Progenitor cell of endocrine pancreas (in vitro differentiated cells): ENCODE data around the gene AOAH. TPM values are rescaled to one million over a fixed set of nuclear protein-coding genes. Genes with fewer than 3 reads are reported as not detected.

Experiments
- DNase-seq: peaks from one replicate; pipeline ENCODE4 v3.0.0; 2021; ENCODE audit warnings: low spot score; ENCODE audit not compliant: unreplicated experiment
- H3K27ac Mint-ChIP-seq: 2 replicates; pipeline ENCODE4 v1.8.0; 2021; ENCODE audit warnings: mild to moderate bottlenecking, moderate library complexity, mixed read lengths
- H3K27me3 Mint-ChIP-seq: 2 replicates; pipeline ENCODE4 v1.8.0; 2021; ENCODE audit warnings: mixed read lengths
- H3K36me3 Mint-ChIP-seq: 2 replicates; pipeline ENCODE4 v1.8.0; 2022; ENCODE audit warnings: mixed read lengths; ENCODE audit not compliant: insufficient read depth
- H3K4me1 Mint-ChIP-seq: 2 replicates; pipeline ENCODE4 v1.8.0; 2021; ENCODE audit warnings: low read depth, mixed read lengths
- H3K4me3 Mint-ChIP-seq: 2 replicates; pipeline ENCODE4 v1.8.0; 2021; ENCODE audit warnings: low read depth, mild to moderate bottlenecking, moderate library complexity, mixed read lengths
- H3K9me3 Mint-ChIP-seq: 2 replicates; pipeline ENCODE4 v1.8.0; 2021; ENCODE audit warnings: low read depth, mixed read lengths
- CTCF ChIP-seq: fragments of 200-600 bp; sonication (generic); IDR thresholded peaks from one replicate; pipeline ENCODE4 v1.5.0; 2021; ENCODE audit warnings: antibody characterized with exemption, mild to moderate bottlenecking; ENCODE audit not compliant: unreplicated experiment
- total RNA-seq: library from RNA; stranded (reverse); gene quantifications from 2 replicates; pipeline ENCODE4 v1.2.1, GENCODE V29; 2021

AOAH gene
- total RNA-seq, 1 donor from 2014 or later = 3.3 TPM

DNA sequence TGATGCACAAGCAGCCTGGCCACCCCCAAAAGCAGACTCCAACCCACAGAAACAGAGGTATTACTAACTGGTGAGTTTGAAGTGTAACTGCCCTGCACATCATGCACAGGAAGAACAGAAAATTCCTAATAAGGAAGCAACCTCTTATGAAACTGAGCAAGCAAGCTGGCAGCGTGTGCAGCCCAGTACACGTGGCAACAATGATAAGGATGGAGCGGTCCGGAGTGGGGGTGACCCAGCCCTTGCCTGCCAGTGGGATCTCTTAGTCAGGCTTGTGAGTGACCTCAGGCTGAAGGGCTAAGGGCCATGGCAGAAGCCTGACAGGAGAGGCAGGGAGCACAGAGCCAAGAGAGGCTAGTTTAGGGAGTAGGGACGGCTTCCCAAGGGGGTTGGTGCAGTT, 22.1 kb upstream of the AOAH start:
- H3K27ac Mint-ChIP-seq = no peak overlapping the region
- DNase-seq = no peak
- TF ChIP-seq CTCF = no peak
- H3K4me3 Mint-ChIP-seq = no peak overlapping the region
- H3K36me3 Mint-ChIP-seq = peaks cover 3% of the 10 kb centered on the region
- H3K9me3 Mint-ChIP-seq = no peaks in the 10 kb centered on the region
- no peaks in the 10 kb centered on the region for H3K27me3 Mint-ChIP-seq
- H3K4me1 Mint-ChIP-seq = peaks cover 10% of the 10 kb centered on the region

- DNase-seq = no peak
- TF ChIP-seq CTCF = no peak
- H3K4me1 Mint-ChIP-seq = peaks cover 14% of the 10 kb centered on the region
- no peaks in the 10 kb centered on the region for H3K27me3 Mint-ChIP-seq
- no peak overlapping the region for H3K27ac Mint-ChIP-seq
- H3K36me3 Mint-ChIP-seq = peaks cover 2% of the 10 kb centered on the region
- H3K9me3 Mint-ChIP-seq = no peaks in the 10 kb centered on the region
- H3K4me3 Mint-ChIP-seq = no peak overlapping the region
Observed at GRCh38 chr7:36742911-36743775, 18.8 kb upstream of the AOAH start.

DNA sequence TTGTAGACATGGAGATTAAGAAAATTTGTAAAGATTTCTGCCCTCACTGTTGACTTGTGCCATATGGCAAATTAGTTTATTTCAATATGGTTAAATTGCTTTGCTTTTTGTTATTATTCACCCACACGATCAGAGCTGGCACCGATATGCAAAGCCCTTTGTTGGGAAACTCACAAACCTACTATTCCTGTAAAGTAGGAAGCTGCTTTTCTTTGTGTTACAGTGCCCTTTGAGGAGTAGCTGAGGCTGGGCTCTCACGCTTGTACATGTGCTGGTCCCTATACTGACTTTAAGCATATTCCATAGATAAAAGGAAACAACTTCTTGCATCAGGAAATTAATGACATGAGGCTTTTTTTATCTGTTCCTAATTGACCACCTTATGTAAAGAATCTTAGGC, 17.6 kb upstream of the AOAH start:
- Mint-ChIP-seq H3K27ac (no peak overlapping the region), H3K4me1 (peaks cover 4% of the 10 kb centered on the region), H3K27me3 (no peaks in the 10 kb centered on the region), H3K9me3 (no peaks in the 10 kb centered on the region), H3K36me3 (peaks cover 2% of the 10 kb centered on the region), H3K4me3 (no peak overlapping the region)
- no peak for DNase-seq
- TF ChIP-seq CTCF = no peak

GRCh38 chr7:36739351-36739750, 15.1 kb upstream of the AOAH start:
- Mint-ChIP-seq H3K36me3 (peaks cover 2% of the 10 kb centered on the region), H3K27me3 (no peaks in the 10 kb centered on the region), H3K27ac (no peak overlapping the region), H3K9me3 (no peaks in the 10 kb centered on the region), H3K4me3 (no peak overlapping the region), H3K4me1 (peaks cover 5% of the 10 kb centered on the region)
- no peak for DNase-seq
- TF ChIP-seq CTCF = no peak

GRCh38 chr7:36736899-36737211, 12.6 kb upstream of the AOAH start:
- peaks cover 9% of the 10 kb centered on the region for H3K36me3 Mint-ChIP-seq
- H3K4me3 Mint-ChIP-seq = no peak overlapping the region
- no peak for TF ChIP-seq CTCF
- H3K4me1 Mint-ChIP-seq = peaks cover 5% of the 10 kb centered on the region
- peaks cover 11% of the 10 kb centered on the region for H3K9me3 Mint-ChIP-seq
- no peak overlapping the region for H3K27ac Mint-ChIP-seq
- H3K27me3 Mint-ChIP-seq = no peaks in the 10 kb centered on the region
- DNase-seq = no peak
